OCI-LY7 (cell line): ENCODE measurements around the gene GLRA1. TPM values are rescaled to one million over a fixed set of nuclear protein-coding genes. Genes with fewer than 3 reads are reported as not detected.

Experiments
- BruUV-seq: library from RNA; stranded (reverse); fragments of 400-500 nt; replicated peaks from 2 replicates; lab custom pipeline; 2021; lab: Mats Ljungman, UMichigan
- CTCF ChIA-PET: fragments of 300-600 bp; sonication (Branson Sonifier 250); formaldehyde crosslinking; loops from one replicate; lab custom pipeline; 2022; ENCODE audit warnings: antibody characterized with exemption; ENCODE audit not compliant: unreplicated experiment; lab: Charles Lee
- POLR2A ChIA-PET: fragments of 300-600 bp; sonication (Branson Sonifier 250); formaldehyde crosslinking; loops from one replicate; lab custom pipeline; 2022; ENCODE audit warnings: antibody characterized with exemption; lab: Charles Lee
- DNase-seq: peaks from one replicate; pipeline ENCODE4 v3.0.0-alpha.2; 2015; ENCODE audit warnings: low spot score
- H2AFZ ChIP-seq: fragments of 200-600 bp; sonication (generic), shearing (Covaris generic); 2 replicates; pipeline ENCODE4 v1.6.1; 2014; ENCODE audit warnings: mild to moderate bottlenecking, antibody characterized with exemption, low read length, moderate library complexity
- H3K27ac ChIP-seq: fragments of 200-600 bp; sonication (generic); 2 replicates; pipeline ENCODE4 v1.5.1; 2014; ENCODE audit warnings: mixed run types, low read depth, mild to moderate bottlenecking, moderate library complexity, low read length, inconsistent platforms; ENCODE audit not compliant: poor library complexity, severe bottlenecking
- H3K36me3 ChIP-seq: fragments of 200-600 bp; sonication (generic); 2 replicates; pipeline ENCODE4 v1.6.1; 2014; ENCODE audit warnings: mild to moderate bottlenecking, antibody characterized with exemption, low read length, moderate library complexity, mixed read lengths; ENCODE audit not compliant: insufficient read depth
- H3K4me1 ChIP-seq: fragments of 200-600 bp; sonication (generic); 2 replicates; pipeline ENCODE4 v1.5.1; 2014; ENCODE audit warnings: mild to moderate bottlenecking, low read length; ENCODE audit not compliant: insufficient read depth, poor library complexity, severe bottlenecking
- H3K4me2 ChIP-seq: fragments of 200-600 bp; sonication (generic); 2 replicates; pipeline ENCODE4 v1.6.1; 2014; ENCODE audit warnings: mild to moderate bottlenecking, low read length
- H3K4me3 ChIP-seq: fragments of 200-600 bp; sonication (generic); 2 replicates; pipeline ENCODE4 v1.5.1; 2014; ENCODE audit warnings: mild to moderate bottlenecking, low read depth, low read length; ENCODE audit not compliant: poor library complexity, severe bottlenecking
- H3K79me2 ChIP-seq: fragments of 200-600 bp; sonication (generic); 2 replicates; pipeline ENCODE4 v1.6.1; 2016; ENCODE audit warnings: low read depth, mild to moderate bottlenecking, low read length, moderate library complexity, mixed read lengths; ENCODE audit not compliant: insufficient read depth
- H3K9me2 ChIP-seq: fragments of 200-600 bp; sonication (generic); 2 replicates; pipeline ENCODE4 v1.6.1; 2016; ENCODE audit warnings: mild to moderate bottlenecking, low read length, mixed read lengths; ENCODE audit not compliant: insufficient read depth
- H3K9me3 ChIP-seq: fragments of 200-600 bp; sonication (generic); 2 replicates; pipeline ENCODE4 v1.6.1; 2014; ENCODE audit warnings: mild to moderate bottlenecking, mixed run types, low read length, mixed read lengths
- H4K20me1 ChIP-seq: fragments of 200-600 bp; sonication (generic); 2 replicates; pipeline ENCODE4 v1.6.1; 2014; ENCODE audit warnings: mild to moderate bottlenecking, antibody characterized with exemption, low read length, moderate library complexity, mixed read lengths; ENCODE audit not compliant: insufficient read depth
- EZH2phosphoT487 ChIP-seq: fragments of 200-600 bp; sonication (generic); IDR thresholded peaks from 2 replicates; pipeline ENCODE4 v1.6.1; 2018; ENCODE audit warnings: low read depth, borderline replicate concordance, mild to moderate bottlenecking, mixed run types, antibody characterized with exemption, low read length, moderate library complexity, mixed read lengths
- intact Hi-C: fragments of 100-400 bp; cut with micrococcal nuclease; formaldehyde crosslinking; loops from one replicate; pipeline ENCODE4 v1.10.0; 2022; ENCODE audit not compliant: unreplicated experiment
- total RNA-seq, 2 experiments: library from RNA; depleted of rRNA in 1 of 2; stranded (reverse); fragments of >200 nt in 1 of 2; shearing (Covaris generic) in 1 of 2; gene quantifications; 2 replicates each; pipeline ENCODE4 v1.2.3, GENCODE V29; 2014 to 2022
- TF ChIP-seq, protein P1 (sequence below): fragments of 200-600 bp; sonication (generic); conservative IDR thresholded peaks from 2 replicates; pipeline ENCODE4 v1.5.1; 2014; ENCODE audit warnings: mild to moderate bottlenecking, antibody characterized with exemption, low read length, moderate library complexity, mixed read lengths

Gene GLRA1
- total RNA-seq, 2 experiments from 2014 or later, result not detected

- no TSS peak for BruUV-seq
Observed at GRCh38 chr5:151904127-151904526, 20.5 kb downstream of the GLRA1 start.

GRCh38 chr5:151903243-151903653 is 21.4 kb downstream of the GLRA1 start:
- Histone ChIP-seq H3K4me2 (no peak overlapping the region), H3K9me3 (no peaks in the 10 kb centered on the region), H3K36me3 (no peaks in the 10 kb centered on the region), H4K20me1 (no peaks in the 10 kb centered on the region), H3K9me2 (no peaks in the 10 kb centered on the region), H3K27ac (no peak overlapping the region), H3K4me3 (no peak overlapping the region), H3K4me1 (no peaks in the 10 kb centered on the region), H3K79me2 (no peaks in the 10 kb centered on the region), H2AFZ (no peak overlapping the region)
- intact Hi-C loops, result no loop called here
- ChIA-PET POLR2A (no interaction called here), CTCF (no interaction called here)
- DNase-seq, result no peak
- BruUV-seq, result no TSS peak
- TF ChIP-seq, protein P1, sequence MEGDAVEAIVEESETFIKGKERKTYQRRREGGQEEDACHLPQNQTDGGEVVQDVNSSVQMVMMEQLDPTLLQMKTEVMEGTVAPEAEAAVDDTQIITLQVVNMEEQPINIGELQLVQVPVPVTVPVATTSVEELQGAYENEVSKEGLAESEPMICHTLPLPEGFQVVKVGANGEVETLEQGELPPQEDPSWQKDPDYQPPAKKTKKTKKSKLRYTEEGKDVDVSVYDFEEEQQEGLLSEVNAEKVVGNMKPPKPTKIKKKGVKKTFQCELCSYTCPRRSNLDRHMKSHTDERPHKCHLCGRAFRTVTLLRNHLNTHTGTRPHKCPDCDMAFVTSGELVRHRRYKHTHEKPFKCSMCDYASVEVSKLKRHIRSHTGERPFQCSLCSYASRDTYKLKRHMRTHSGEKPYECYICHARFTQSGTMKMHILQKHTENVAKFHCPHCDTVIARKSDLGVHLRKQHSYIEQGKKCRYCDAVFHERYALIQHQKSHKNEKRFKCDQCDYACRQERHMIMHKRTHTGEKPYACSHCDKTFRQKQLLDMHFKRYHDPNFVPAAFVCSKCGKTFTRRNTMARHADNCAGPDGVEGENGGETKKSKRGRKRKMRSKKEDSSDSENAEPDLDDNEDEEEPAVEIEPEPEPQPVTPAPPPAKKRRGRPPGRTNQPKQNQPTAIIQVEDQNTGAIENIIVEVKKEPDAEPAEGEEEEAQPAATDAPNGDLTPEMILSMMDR, result no peak
- TF ChIP-seq EZH2phosphoT487, result no peak

More at GRCh38 chr5:151904127-151904526, 20.5 kb downstream of the GLRA1 start:
- H2AFZ ChIP-seq, result no peak overlapping the region
- CTCF ChIA-PET, result interaction anchor here (1.2 kb wide), 1 partner anchor 25 kb away, joined by 3 read pairs; no protein-coding TSS in a partner anchor
- H3K36me3 ChIP-seq, result no peaks in the 10 kb centered on the region
- H3K9me2 ChIP-seq, result no peaks in the 10 kb centered on the region
- no peak for DNase-seq
- H3K4me3 ChIP-seq, result no peak overlapping the region
- no peak overlapping the region for H3K4me2 ChIP-seq
- H3K79me2 ChIP-seq, result no peaks in the 10 kb centered on the region
- H3K9me3 ChIP-seq, result no peaks in the 10 kb centered on the region
- no peaks in the 10 kb centered on the region for H3K4me1 ChIP-seq
- POLR2A ChIA-PET, result interaction anchor here (0.8 kb wide), 1 partner anchor 448 kb away, joined by 4 read pairs; no protein-coding TSS in a partner anchor
- intact Hi-C loops, result no loop called here
- no peak for TF ChIP-seq EZH2phosphoT487
- TF ChIP-seq, protein P1, result no peak
- H4K20me1 ChIP-seq, result no peaks in the 10 kb centered on the region
- no peak overlapping the region for H3K27ac ChIP-seq

- ChIA-PET CTCF (no interaction called here), POLR2A (no interaction called here)
- no peaks in the 10 kb centered on the region for H3K9me2 ChIP-seq
- no peaks in the 10 kb centered on the region for H3K79me2 ChIP-seq
- DNase-seq, result no peak
- no peaks in the 10 kb centered on the region for H4K20me1 ChIP-seq
- H3K27ac ChIP-seq, result no peak overlapping the region
- H3K36me3 ChIP-seq, result no peaks in the 10 kb centered on the region
- H3K4me3 ChIP-seq, result no peak overlapping the region
- no peak for TF ChIP-seq EZH2phosphoT487
- TF ChIP-seq, protein P1, result no peak
- no peak overlapping the region for H2AFZ ChIP-seq
- H3K9me3 ChIP-seq, result no peaks in the 10 kb centered on the region
- no peak overlapping the region for H3K4me2 ChIP-seq
- no TSS peak for BruUV-seq
- intact Hi-C loops, result no loop called here
- H3K4me1 ChIP-seq, result no peaks in the 10 kb centered on the region
Observed at GRCh38 chr5:151902215-151902614, 22.4 kb downstream of the GLRA1 start.
